ENCODE results near the gene DERA.
"Not testable (repeated sequence)": the region's sequence is repeated elsewhere in the genome, so short reads cannot be mapped to it uniquely, and the experiment has no call there.

Gene DERA

DNA sequence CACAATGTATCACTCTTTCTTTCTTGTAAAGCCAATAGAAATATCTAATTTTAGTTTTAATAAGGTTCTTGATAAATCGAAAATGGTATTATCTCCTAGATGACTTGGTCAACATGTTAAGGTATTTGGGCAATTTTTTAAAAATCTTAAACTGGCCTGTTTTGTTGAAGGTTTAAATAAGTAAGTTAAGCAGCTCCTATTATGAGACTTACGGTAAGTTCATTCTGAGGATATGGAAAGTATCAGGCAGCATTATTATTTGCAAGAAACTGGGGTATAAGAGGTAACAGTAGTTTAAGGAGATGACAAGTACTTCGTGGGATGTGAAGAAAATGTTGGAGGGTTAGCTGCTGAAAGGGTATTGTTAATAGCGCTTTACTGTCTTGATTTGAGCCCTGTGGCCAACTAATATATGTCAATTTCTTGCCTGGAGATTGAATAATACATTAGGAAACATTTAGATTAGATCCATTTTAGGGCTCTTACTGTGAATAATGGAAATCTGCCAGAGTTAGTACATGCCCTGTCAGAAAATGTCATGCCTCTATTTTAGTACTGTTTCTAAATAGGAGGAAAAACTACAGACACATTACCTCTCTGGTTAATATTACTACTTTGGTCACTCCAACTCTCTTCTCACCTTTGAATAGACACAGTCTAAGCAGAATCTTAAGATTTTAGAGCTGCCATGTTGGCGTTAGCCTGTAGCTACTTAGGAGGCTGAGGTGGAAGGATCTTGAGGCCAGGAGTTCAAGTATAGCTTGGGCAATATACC is 23.9 kb upstream of the DERA start:
- no peaks in the 10 kb centered on the region for H3K9me3 Mint-ChIP-seq
- no peak overlapping the region for H3K4me3 Mint-ChIP-seq
- H3K4me1 Mint-ChIP-seq, result peaks cover 56% of the 10 kb centered on the region
- H3K27ac Mint-ChIP-seq, result no peak overlapping the region
- ATAC-seq, result no peak
- H3K27me3 Mint-ChIP-seq, result no peaks in the 10 kb centered on the region
- peaks cover 63% of the 10 kb centered on the region for H3K36me3 Mint-ChIP-seq (ENCODE audit: low read depth)
- DNase-seq, result no peak

GRCh38 chr12:15892645-15893259 is 18.4 kb upstream of the DERA start:
- H3K4me1 Mint-ChIP-seq, result peaks cover 11% of the 10 kb centered on the region
- DNase-seq (no peak), ATAC-seq (no peak)
- H3K27me3 Mint-ChIP-seq, result no peaks in the 10 kb centered on the region
- H3K36me3 Mint-ChIP-seq (ENCODE audit: low read depth), result peaks cover 39% of the 10 kb centered on the region
- no peak overlapping the region for H3K27ac Mint-ChIP-seq
- no peak overlapping the region for H3K4me3 Mint-ChIP-seq
- H3K9me3 Mint-ChIP-seq, result no peaks in the 10 kb centered on the region

DNA sequence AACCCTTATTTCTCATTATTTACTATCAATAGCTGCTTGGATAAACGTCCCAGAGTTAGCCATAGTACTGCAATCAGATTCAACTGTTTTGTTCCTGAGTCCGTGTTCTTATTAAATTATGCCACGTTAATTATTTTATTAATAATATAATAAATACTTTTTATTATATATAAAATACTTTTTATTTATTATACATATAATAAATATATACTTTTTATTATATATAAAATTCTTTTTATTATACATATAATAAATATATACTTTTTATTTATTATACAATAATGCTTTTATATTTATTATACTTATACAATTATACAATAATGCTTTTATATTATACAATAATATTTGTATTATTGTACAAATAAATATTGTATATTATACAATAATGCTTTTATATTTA is 17.9 kb upstream of the DERA start:
- H3K4me3 Mint-ChIP-seq, result no peak overlapping the region
- peaks cover 6% of the 10 kb centered on the region for H3K4me1 Mint-ChIP-seq
- no peaks in the 10 kb centered on the region for H3K27me3 Mint-ChIP-seq
- peaks cover 41% of the 10 kb centered on the region for H3K36me3 Mint-ChIP-seq (ENCODE audit: low read depth)
- DNase-seq, result no peak
- H3K9me3 Mint-ChIP-seq, result no peaks in the 10 kb centered on the region
- no peak for ATAC-seq
- no peak overlapping the region for H3K27ac Mint-ChIP-seq

- no peak for DNase-seq
- H3K4me1 Mint-ChIP-seq, result peaks cover 3% of the 10 kb centered on the region
- H3K27me3 Mint-ChIP-seq, result no peaks in the 10 kb centered on the region
- no peak for ATAC-seq
- H3K27ac Mint-ChIP-seq, result no peak overlapping the region
- peaks cover 48% of the 10 kb centered on the region for H3K36me3 Mint-ChIP-seq (ENCODE audit: low read depth)
- H3K9me3 Mint-ChIP-seq, result no peaks in the 10 kb centered on the region
- H3K4me3 Mint-ChIP-seq, result no peak overlapping the region
These were observed 14.3 kb upstream of the DERA start for GRCh38 chr12:15896867-15897266.

- no peaks in the 10 kb centered on the region for H3K27me3 Mint-ChIP-seq
- ATAC-seq, result no peak
- H3K36me3 Mint-ChIP-seq (ENCODE audit: low read depth), result peaks cover 52% of the 10 kb centered on the region
- DNase-seq, result no peak
- H3K4me1 Mint-ChIP-seq, result peaks cover 3% of the 10 kb centered on the region
- H3K27ac Mint-ChIP-seq, result no peak overlapping the region
- H3K9me3 Mint-ChIP-seq, result no peaks in the 10 kb centered on the region
- no peak overlapping the region for H3K4me3 Mint-ChIP-seq
These were observed 13.7 kb upstream of the DERA start for GRCh38 chr12:15897433-15897832.

DNA sequence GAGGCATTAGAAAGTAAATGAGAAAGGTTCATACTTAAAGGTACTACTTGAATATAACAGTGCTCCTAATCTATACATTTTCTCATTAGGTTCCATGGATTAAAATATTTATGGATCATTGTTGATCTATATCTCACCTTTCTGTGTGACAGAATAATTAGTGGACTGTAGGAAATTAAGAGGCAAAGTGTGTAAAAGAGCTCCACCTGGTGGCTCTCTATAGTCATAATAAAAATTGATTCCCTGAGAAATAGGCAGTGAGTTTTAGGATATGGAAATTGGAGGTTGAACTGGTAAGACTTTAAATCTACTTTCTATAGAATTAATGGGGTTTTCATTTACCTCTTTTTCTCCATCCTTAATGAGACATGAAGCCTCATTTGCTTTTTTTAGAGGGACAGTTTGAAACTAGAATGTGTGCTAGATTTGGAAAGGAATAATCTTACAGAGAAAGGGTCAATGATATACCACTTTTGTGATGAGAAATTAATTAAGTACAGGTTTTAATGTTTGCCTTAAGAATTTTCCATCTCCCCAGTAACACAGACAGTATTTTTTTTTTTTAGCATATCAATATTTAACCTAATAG is 11.8 kb upstream of the DERA start:
- H3K36me3 Mint-ChIP-seq (ENCODE audit: low read depth), result peaks cover 62% of the 10 kb centered on the region
- H3K27ac Mint-ChIP-seq, result no peak overlapping the region
- H3K9me3 Mint-ChIP-seq, result no peaks in the 10 kb centered on the region
- no peak overlapping the region for H3K4me3 Mint-ChIP-seq
- no peaks in the 10 kb centered on the region for H3K27me3 Mint-ChIP-seq
- no peak for DNase-seq
- ATAC-seq, result no peak
- peaks cover 3% of the 10 kb centered on the region for H3K4me1 Mint-ChIP-seq

DNA sequence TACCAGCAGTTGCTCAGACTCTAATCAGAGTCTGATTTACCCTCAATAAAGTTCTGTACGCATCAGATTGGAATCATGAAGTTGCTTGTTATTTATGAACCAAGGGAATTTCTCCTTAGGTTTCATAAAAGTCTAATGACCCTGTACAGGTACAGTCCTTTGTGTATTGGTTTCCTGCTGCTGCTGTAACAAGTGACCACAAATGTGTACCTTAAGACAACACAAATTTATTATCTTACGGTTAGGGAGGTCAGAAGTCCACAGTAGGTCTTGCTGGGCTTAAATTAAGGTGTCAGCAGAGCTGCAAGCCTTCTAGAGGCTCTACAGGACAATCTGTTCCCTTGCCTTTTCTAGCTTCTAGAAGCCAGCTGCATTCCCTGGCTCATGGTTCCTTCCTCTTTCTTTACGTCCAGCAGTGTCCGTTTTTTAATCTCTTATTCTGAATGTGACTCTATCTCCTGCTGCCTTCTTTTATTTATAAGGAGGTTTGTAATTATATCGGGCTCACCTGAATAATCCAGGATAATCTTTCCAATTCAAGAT is 6.7 kb upstream of the DERA start:
- Mint-ChIP-seq H3K27ac (no peak overlapping the region), H3K4me3 (no peak overlapping the region), H3K27me3 (no peaks in the 10 kb centered on the region), H3K4me1 (no peaks in the 10 kb centered on the region), H3K9me3 (no peaks in the 10 kb centered on the region), H3K36me3 (ENCODE audit: low read depth) (peaks cover 40% of the 10 kb centered on the region)
- no peak for ATAC-seq
- no peak for DNase-seq

DNA sequence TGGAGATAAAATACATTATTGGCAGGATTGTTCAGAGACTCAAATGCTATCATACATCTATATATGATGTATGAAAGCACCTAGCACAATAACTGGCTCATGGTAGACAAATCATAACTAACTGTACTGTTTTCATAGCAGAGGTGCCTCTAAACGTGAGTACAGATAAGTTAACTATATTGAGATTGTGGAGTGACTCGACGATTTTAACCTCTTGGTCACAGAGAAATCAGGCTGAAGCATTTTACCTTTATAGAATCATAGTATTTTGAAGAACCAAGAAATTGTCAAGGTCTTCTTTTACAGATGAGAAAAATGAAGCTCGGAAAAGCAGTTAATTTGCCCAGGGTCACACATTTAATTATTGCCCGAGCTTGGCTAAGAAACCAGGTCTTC is 666 bp upstream of the DERA start:
- no peak overlapping the region for H3K27ac Mint-ChIP-seq
- DNase-seq (no peak), ATAC-seq (no peak)
- H3K4me3 Mint-ChIP-seq, result peak overlapping the region; percentile 92
- H3K27me3 Mint-ChIP-seq, result no peaks in the 10 kb centered on the region
- peaks cover 4% of the 10 kb centered on the region for H3K36me3 Mint-ChIP-seq (ENCODE audit: low read depth)
- H3K4me1 Mint-ChIP-seq, result peaks cover 19% of the 10 kb centered on the region
- no peaks in the 10 kb centered on the region for H3K9me3 Mint-ChIP-seq

DNA sequence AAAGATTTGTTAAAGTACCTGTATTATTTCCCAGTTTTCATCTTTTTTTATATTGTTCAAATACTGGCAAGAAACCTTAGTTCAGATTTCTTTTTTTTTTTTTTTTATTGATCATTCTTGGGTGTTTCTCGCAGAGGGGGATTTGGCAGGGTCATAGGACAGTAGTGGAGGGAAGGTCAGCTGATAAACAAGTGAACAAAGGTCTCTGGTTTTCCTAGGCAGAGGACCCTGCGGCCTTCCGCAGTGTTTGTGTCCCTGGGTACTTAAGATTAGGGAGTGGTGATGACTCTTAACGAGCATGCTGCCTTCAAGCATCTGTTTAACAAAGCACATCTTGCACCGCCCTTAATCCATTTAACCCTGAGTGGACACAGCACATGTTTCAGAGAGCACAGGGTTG is 799 bp downstream of the DERA start:
- Mint-ChIP-seq H3K4me3 (peak overlapping the region; percentile 92), H3K27ac (peak overlapping the region; percentile 89), H3K4me1 (peaks cover 20% of the 10 kb centered on the region)
- not testable (repeated sequence) for H3K9me3 Mint-ChIP-seq; H3K36me3 Mint-ChIP-seq (ENCODE audit: low read depth); H3K27me3 Mint-ChIP-seq; ATAC-seq; DNase-seq

- H3K27me3 Mint-ChIP-seq; H3K36me3 Mint-ChIP-seq (ENCODE audit: low read depth); ATAC-seq; DNase-seq; H3K4me3 Mint-ChIP-seq; H3K9me3 Mint-ChIP-seq; H3K27ac Mint-ChIP-seq: not testable (repeated sequence)
- peaks cover 25% of the 10 kb centered on the region for H3K4me1 Mint-ChIP-seq
These were observed 3.0 kb downstream of the DERA start for GRCh38 chr12:15914131-15914530.

- DNase-seq (no peak), ATAC-seq (no peak)
- no peak overlapping the region for H3K27ac Mint-ChIP-seq
- no peaks in the 10 kb centered on the region for H3K27me3 Mint-ChIP-seq
- peaks cover 7% of the 10 kb centered on the region for H3K4me1 Mint-ChIP-seq
- no peak overlapping the region for H3K4me3 Mint-ChIP-seq
- H3K9me3 Mint-ChIP-seq, result peaks cover 3% of the 10 kb centered on the region
- H3K36me3 Mint-ChIP-seq (ENCODE audit: low read depth), result no peaks in the 10 kb centered on the region
These were observed 6.9 kb downstream of the DERA start for GRCh38 chr12:15918066-15918465.

DNA sequence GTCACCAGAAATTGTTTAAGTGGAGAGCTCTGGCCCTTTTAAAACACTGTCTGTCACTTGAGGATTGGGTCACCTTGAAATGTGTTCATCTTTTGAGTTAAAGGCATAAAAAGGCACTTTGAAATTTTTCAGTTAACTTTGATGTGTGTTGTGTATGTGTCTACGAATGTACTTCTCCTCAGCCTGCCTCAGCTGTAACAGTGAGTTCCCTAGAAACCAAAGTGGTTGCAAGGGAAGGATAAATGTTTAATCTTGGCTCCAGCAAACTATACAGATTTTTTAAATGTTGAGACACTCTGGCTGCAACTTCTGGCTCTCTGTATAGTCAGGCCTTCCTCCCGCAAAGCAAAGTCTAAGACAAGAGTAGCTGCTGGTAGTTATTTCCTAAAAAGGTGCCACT is 8.3 kb downstream of the DERA start:
- Mint-ChIP-seq H3K9me3 (peaks cover 3% of the 10 kb centered on the region), H3K27ac (no peak overlapping the region), H3K4me3 (no peak overlapping the region), H3K4me1 (peaks cover 7% of the 10 kb centered on the region), H3K27me3 (no peaks in the 10 kb centered on the region), H3K36me3 (ENCODE audit: low read depth) (peaks cover 2% of the 10 kb centered on the region)
- no peak for ATAC-seq
- DNase-seq, result no peak

GRCh38 chr12:15924956-15925355 is 13.8 kb downstream of the DERA start:
- peaks cover 3% of the 10 kb centered on the region for H3K4me1 Mint-ChIP-seq
- ATAC-seq, result no peak
- peaks cover 4% of the 10 kb centered on the region for H3K36me3 Mint-ChIP-seq (ENCODE audit: low read depth)
- no peaks in the 10 kb centered on the region for H3K27me3 Mint-ChIP-seq
- H3K4me3 Mint-ChIP-seq, result no peak overlapping the region
- H3K27ac Mint-ChIP-seq, result no peak overlapping the region
- no peak for DNase-seq
- peaks cover 3% of the 10 kb centered on the region for H3K9me3 Mint-ChIP-seq

GRCh38 chr12:15928346-15928745 is 17.2 kb downstream of the DERA start:
- H3K4me3 Mint-ChIP-seq, result no peak overlapping the region
- no peak overlapping the region for H3K27ac Mint-ChIP-seq
- ATAC-seq, result no peak
- H3K27me3 Mint-ChIP-seq, result no peaks in the 10 kb centered on the region
- H3K9me3 Mint-ChIP-seq, result peaks cover 5% of the 10 kb centered on the region
- no peak for DNase-seq
- peaks cover 15% of the 10 kb centered on the region for H3K36me3 Mint-ChIP-seq (ENCODE audit: low read depth)
- peaks cover 13% of the 10 kb centered on the region for H3K4me1 Mint-ChIP-seq
